Panc1 (cell line): ENCODE results near the gene BTN2A1. TPM values are rescaled to one million over a fixed set of nuclear protein-coding genes. Genes with fewer than 3 reads are reported as not detected.

Experiments
- ATAC-seq: fragments of 200-7000 bp; cut with Tn5 transposase; 2 replicates; pipeline ENCODE4 v1.9.1; 2020; ENCODE audit warnings: mild to moderate bottlenecking, moderate library complexity
- BruUV-seq: library from RNA; stranded (reverse); fragments of 400-500 nt; replicated peaks from 2 replicates; lab custom pipeline; 2021; lab: Mats Ljungman, UMichigan
- CTCF ChIA-PET: fragments of 300-600 bp; sonication (Branson Sonifier 250); formaldehyde crosslinking; loops from one replicate; lab custom pipeline; 2022; ENCODE audit warnings: antibody characterized with exemption; lab: Charles Lee
- POLR2A ChIA-PET: fragments of 300-600 bp; sonication (Branson Sonifier 250); formaldehyde crosslinking; loops from one replicate; lab custom pipeline; 2022; ENCODE audit warnings: antibody characterized with exemption; lab: Charles Lee
- DNase-seq: peaks from one replicate; pipeline ENCODE4 v3.0.0-alpha.2; 2010; ENCODE audit warnings: low read depth, low spot score
- H3K27ac ChIP-seq: 2 replicates; pipeline ENCODE4 v1.5.1; 2011; ENCODE audit warnings: mild to moderate bottlenecking, low read length, inconsistent platforms
- H3K27me3 ChIP-seq: fragments of 200-500 bp; sonication (Bioruptor generic); 2 replicates; pipeline ENCODE4 v1.6.0; 2014; ENCODE audit warnings: low read length, inconsistent platforms; ENCODE audit not compliant: control insufficient read depth, insufficient read depth
- H3K36me3 ChIP-seq: fragments of 200-500 bp; sonication (Bioruptor generic); 2 replicates; pipeline ENCODE4 v1.5.1; 2014; ENCODE audit warnings: inconsistent platforms, mild to moderate bottlenecking, low read length, moderate library complexity; ENCODE audit not compliant: control insufficient read depth, insufficient read depth
- H3K4me1 ChIP-seq: 2 replicates; pipeline ENCODE4 v1.5.1; 2011; ENCODE audit warnings: inconsistent platforms, mild to moderate bottlenecking, low read length, moderate library complexity; ENCODE audit not compliant: control insufficient read depth, insufficient read depth
- H3K4me3 ChIP-seq, 2 experiments: 2 replicates each; pipeline ENCODE4 v1.5.1; 2011 to 2012; ENCODE audit warnings: low read depth in 2 of 2, low read length in 2 of 2, mild to moderate bottlenecking in 2 of 2, inconsistent platforms in 1 of 2, moderate library complexity in 1 of 2
- H3K9me3 ChIP-seq: fragments of 200-500 bp; sonication (Bioruptor generic); 2 replicates; pipeline ENCODE4 v1.5.1; 2014; ENCODE audit warnings: low read depth, mild to moderate bottlenecking, inconsistent platforms, low read length, moderate library complexity; ENCODE audit not compliant: control insufficient read depth, insufficient read depth
- CTCF ChIP-seq: fragments of 450-650 bp; IDR thresholded peaks from 2 replicates; pipeline ENCODE4 v1.5.1; 2017; ENCODE audit warnings: mild to moderate bottlenecking
- POLR2AphosphoS5 ChIP-seq: IDR thresholded peaks from 2 replicates; pipeline ENCODE4 v1.6.1; 2012; ENCODE audit warnings: mild to moderate bottlenecking, low read depth, low read length, moderate library complexity
- REST ChIP-seq, 2 experiments: IDR thresholded peaks; 2 replicates each; pipeline ENCODE4 v1.6.1; 2011 to 2012; ENCODE audit warnings: low read depth in 2 of 2, control low read depth in 1 of 2, low read length in 1 of 2, mild to moderate bottlenecking in 1 of 2, moderate library complexity in 1 of 2; ENCODE audit not compliant: insufficient read depth in 1 of 2
- SIN3A ChIP-seq: IDR thresholded peaks from 2 replicates; pipeline ENCODE4 v1.6.1; 2012; ENCODE audit warnings: low read depth, mild to moderate bottlenecking, low read length, moderate library complexity, borderline replicate concordance; ENCODE audit not compliant: insufficient read depth
- TCF7L2 ChIP-seq: IDR thresholded peaks from 2 replicates; pipeline ENCODE4 v1.6.1; 2011; ENCODE audit warnings: mild to moderate bottlenecking, low read depth, low read length, inconsistent platforms
- in situ Hi-C: cut with HindIII; loops from 2 replicates; pipeline ENCODE4 v1.10.0; 2016; ENCODE audit warnings: low sequenced_read_pairs, low pct_unique_long_range_greater_than_20kb
- intact Hi-C: fragments of 100-400 bp; cut with micrococcal nuclease; formaldehyde crosslinking; loops from one replicate; pipeline ENCODE4 v1.10.0; 2022; ENCODE audit not compliant: unreplicated experiment
- total RNA-seq: library from RNA; stranded (reverse); gene quantifications from one replicate; pipeline ENCODE4 v1.2.1, GENCODE V29; 2021; ENCODE audit not compliant: unreplicated experiment

The BTN2A1 gene
- total RNA-seq, 1 experiment from 2014 or later = 23.0 TPM

GRCh38 chr6:26428206-26428605, 29.5 kb upstream of the BTN2A1 start:
- ATAC-seq (no peak), DNase-seq (no peak)
- H3K36me3 ChIP-seq = no peaks in the 10 kb centered on the region
- in situ Hi-C loops = no loop called here
- no peak overlapping the region for H3K27ac ChIP-seq
- no peaks in the 10 kb centered on the region for H3K4me1 ChIP-seq
- intact Hi-C loops = no loop called here
- no peak overlapping the region for H3K4me3 ChIP-seq
- ChIA-PET POLR2A (no interaction called here), CTCF (no interaction called here)
- no TSS peak for BruUV-seq
- no peaks in the 10 kb centered on the region for H3K27me3 ChIP-seq
- no peak for TF ChIP-seq TCF7L2
- TF ChIP-seq SIN3A = no peak
- no peak for TF ChIP-seq REST (IDR thresholded peaks at IDR 0.05; ENCODE audit: insufficient read depth in 1 of 2, low read depth in 2 of 2, low read length in 1 of 2)
- no peak for TF ChIP-seq POLR2AphosphoS5
- TF ChIP-seq CTCF = no peak
- no peaks in the 10 kb centered on the region for H3K9me3 ChIP-seq

- Histone ChIP-seq H3K4me3 (no peak overlapping the region), H3K27ac (no peak overlapping the region), H3K9me3 (no peaks in the 10 kb centered on the region), H3K36me3 (no peaks in the 10 kb centered on the region), H3K27me3 (no peaks in the 10 kb centered on the region), H3K4me1 (no peaks in the 10 kb centered on the region)
- CTCF ChIA-PET = no interaction called here
- TF ChIP-seq SIN3A (no peak), CTCF (no peak), POLR2AphosphoS5 (no peak), REST (IDR thresholded peaks at IDR 0.05; ENCODE audit: insufficient read depth in 1 of 2, low read depth in 2 of 2, low read length in 1 of 2) (no peak), TCF7L2 (no peak)
- intact Hi-C loops (no loop called here), in situ Hi-C loops (no loop called here)
- no TSS peak for BruUV-seq
- no peak for ATAC-seq
- no peak for DNase-seq
- POLR2A ChIA-PET = no interaction called here
Observed at GRCh38 chr6:26430787-26431186, 27.0 kb upstream of the BTN2A1 start.
